CD1c-positive myeloid dendritic cell (primary cell): ENCODE measurements around the gene TANC2.
"Not testable (repeated sequence)": the region's sequence is repeated elsewhere in the genome, so short reads cannot be mapped to it uniquely, and the experiment has no call there.

ENCODE experiments used
- DNase-seq: peaks from one replicate; pipeline ENCODE4 v3.0.0-alpha.2; 2016; ENCODE audit errors: extremely low spot score

The TANC2 gene

GRCh38 chr17:62964506-62964905 is 1.5 kb upstream of the TANC2 start:
- DNase-seq: no peak

- no peak for DNase-seq
These were observed 805 bp upstream of the TANC2 start for GRCh38 chr17:62965174-62965685.

- DNase-seq: peak; percentile 3
These were observed 580 bp downstream of the TANC2 start for GRCh38 chr17:62966426-62967204.

- no peak for DNase-seq
These were observed 1.1 kb downstream of the TANC2 start for GRCh38 chr17:62967205-62967529.

GRCh38 chr17:62968445-62968923 is 2.4 kb downstream of the TANC2 start:
- peak; percentile 88 for DNase-seq

GRCh38 chr17:62970610-62971009 is 4.6 kb downstream of the TANC2 start:
- no peak for DNase-seq

- no peak for DNase-seq
These were observed 5.8 kb downstream of the TANC2 start for GRCh38 chr17:62971853-62972252.

GRCh38 chr17:62974788-62975187 is 8.8 kb downstream of the TANC2 start:
- no peak for DNase-seq

GRCh38 chr17:62975206-62975605 is 9.2 kb downstream of the TANC2 start:
- DNase-seq: no peak

- DNase-seq: not testable (repeated sequence)
These were observed 10.7 kb downstream of the TANC2 start for GRCh38 chr17:62976643-62977231.

GRCh38 chr17:62980842-62981241 is 14.8 kb downstream of the TANC2 start:
- no peak for DNase-seq

GRCh38 chr17:62981933-62982332 is 15.9 kb downstream of the TANC2 start:
- no peak for DNase-seq

GRCh38 chr17:62984801-62985200 is 18.8 kb downstream of the TANC2 start:
- DNase-seq: no peak

GRCh38 chr17:62986549-62986948 is 20.5 kb downstream of the TANC2 start:
- no peak for DNase-seq

GRCh38 chr17:62987136-62987535 is 21.1 kb downstream of the TANC2 start:
- DNase-seq: no peak

GRCh38 chr17:62989501-62989900 is 23.5 kb downstream of the TANC2 start:
- no peak for DNase-seq

- DNase-seq: no peak
These were observed 28.9 kb downstream of the TANC2 start for GRCh38 chr17:62994931-62995330.

- DNase-seq: peak; percentile 60
These were observed 29.4 kb downstream of the TANC2 start for GRCh38 chr17:62995377-62995885.

- DNase-seq: peak; percentile 9
These were observed 30.2 kb downstream of the TANC2 start for GRCh38 chr17:62996221-62996620.

GRCh38 chr17:62998166-62998565 is 32.1 kb downstream of the TANC2 start:
- no peak for DNase-seq

GRCh38 chr17:62998665-62999393 is 32.8 kb downstream of the TANC2 start:
- no peak for DNase-seq

- DNase-seq: no peak
These were observed 33.7 kb downstream of the TANC2 start for GRCh38 chr17:62999736-63000135.
